Osteocyte (in vitro differentiated cells): ENCODE results near the gene CDYL. TPM values are rescaled to one million over a fixed set of nuclear protein-coding genes. Genes with fewer than 3 reads are reported as not detected.

Source experiments
- DNase-seq: peaks from one replicate; pipeline ENCODE4 v3.0.0; 2021; ENCODE audit warnings: mixed read lengths; ENCODE audit not compliant: unreplicated experiment; ENCODE audit errors: extremely low spot score
- H3K27ac Mint-ChIP-seq: one replicate; pipeline ENCODE4 v1.8.0; 2021; ENCODE audit warnings: mild to moderate bottlenecking, mixed read lengths; ENCODE audit not compliant: unreplicated experiment
- H3K27me3 Mint-ChIP-seq: one replicate; pipeline ENCODE4 v1.8.0; 2021; ENCODE audit warnings: mixed read lengths; ENCODE audit not compliant: unreplicated experiment
- H3K36me3 Mint-ChIP-seq: one replicate; pipeline ENCODE4 v1.8.0; 2021; ENCODE audit warnings: mixed read lengths; ENCODE audit not compliant: unreplicated experiment
- H3K4me1 Mint-ChIP-seq: one replicate; pipeline ENCODE4 v1.8.0; 2021; ENCODE audit warnings: mixed read lengths; ENCODE audit not compliant: unreplicated experiment
- H3K4me3 Mint-ChIP-seq: one replicate; pipeline ENCODE4 v1.8.0; 2021; ENCODE audit warnings: mild to moderate bottlenecking, moderate library complexity, mixed read lengths; ENCODE audit not compliant: unreplicated experiment
- H3K9me3 Mint-ChIP-seq: one replicate; pipeline ENCODE4 v1.8.0; 2021; ENCODE audit warnings: mixed read lengths; ENCODE audit not compliant: unreplicated experiment
- CTCF ChIP-seq: fragments of 200-600 bp; sonication (generic); IDR thresholded peaks from 2 replicates; pipeline ENCODE4 v1.5.0; 2021; ENCODE audit warnings: antibody characterized with exemption, mild to moderate bottlenecking, moderate library complexity
- total RNA-seq: library from RNA; stranded (reverse); gene quantifications from 2 replicates; pipeline ENCODE4 v1.2.1, GENCODE V29; 2021

The CDYL gene
- total RNA-seq, 1 donor from 2014 or later = 39.8 TPM

- H3K36me3 Mint-ChIP-seq = peaks cover 18% of the 10 kb centered on the region
- no peak overlapping the region for H3K27ac Mint-ChIP-seq
- peaks cover 12% of the 10 kb centered on the region for H3K4me1 Mint-ChIP-seq
- H3K9me3 Mint-ChIP-seq = peaks cover 11% of the 10 kb centered on the region
- no peak for DNase-seq
- no peak for TF ChIP-seq CTCF
- no peaks in the 10 kb centered on the region for H3K27me3 Mint-ChIP-seq
- no peak overlapping the region for H3K4me3 Mint-ChIP-seq
These were observed 127.7 kb downstream of the CDYL start for GRCh38 chr6:4903751-4904370.

- no peak for TF ChIP-seq CTCF
- Mint-ChIP-seq H3K27me3 (no peaks in the 10 kb centered on the region), H3K36me3 (peaks cover 12% of the 10 kb centered on the region), H3K4me1 (peaks cover 12% of the 10 kb centered on the region), H3K27ac (no peak overlapping the region), H3K9me3 (peaks cover 4% of the 10 kb centered on the region), H3K4me3 (no peak overlapping the region)
- DNase-seq = no peak
These were observed 128.3 kb downstream of the CDYL start for GRCh38 chr6:4904461-4905025.

GRCh38 chr6:4905826-4906225 lies 129.6 kb downstream of the CDYL start:
- DNase-seq = no peak
- Mint-ChIP-seq H3K9me3 (no peaks in the 10 kb centered on the region), H3K4me3 (no peak overlapping the region), H3K36me3 (peaks cover 8% of the 10 kb centered on the region), H3K27ac (no peak overlapping the region), H3K4me1 (peaks cover 14% of the 10 kb centered on the region), H3K27me3 (no peaks in the 10 kb centered on the region)
- no peak for TF ChIP-seq CTCF

- DNase-seq = no peak
- TF ChIP-seq CTCF = no peak
- Mint-ChIP-seq H3K36me3 (peaks cover 8% of the 10 kb centered on the region), H3K27me3 (no peaks in the 10 kb centered on the region), H3K27ac (no peak overlapping the region), H3K9me3 (no peaks in the 10 kb centered on the region), H3K4me1 (peaks cover 14% of the 10 kb centered on the region), H3K4me3 (no peak overlapping the region)
These were observed 130.4 kb downstream of the CDYL start for GRCh38 chr6:4906293-4907276.

GRCh38 chr6:4907602-4908001 lies 131.4 kb downstream of the CDYL start:
- H3K27ac Mint-ChIP-seq = no peak overlapping the region
- H3K36me3 Mint-ChIP-seq = peaks cover 6% of the 10 kb centered on the region
- no peaks in the 10 kb centered on the region for H3K27me3 Mint-ChIP-seq
- no peak overlapping the region for H3K4me3 Mint-ChIP-seq
- no peak for DNase-seq
- no peaks in the 10 kb centered on the region for H3K9me3 Mint-ChIP-seq
- TF ChIP-seq CTCF = no peak
- H3K4me1 Mint-ChIP-seq = peaks cover 14% of the 10 kb centered on the region
